H9 (cell line): ENCODE data around the gene TXNRD1. TPM values are rescaled to one million over a fixed set of nuclear protein-coding genes. Genes with fewer than 3 reads are reported as not detected.
"Not testable (repeated sequence)": the region's sequence is repeated elsewhere in the genome, so short reads cannot be mapped to it uniquely, and the experiment has no call there.

Source experiments
- DNase-seq: peaks from one replicate; pipeline ENCODE4 v3.0.0-alpha.2; 2017
- H2AFZ ChIP-seq: one replicate; pipeline ENCODE4 v1.6.1; 2013; ENCODE audit warnings: mild to moderate bottlenecking, low read length, control low read depth, moderate library complexity
- H2AK5ac ChIP-seq: 2 replicates; pipeline ENCODE4 v1.6.1; 2013; ENCODE audit warnings: low read length, control low read depth, mixed read lengths; ENCODE audit not compliant: insufficient read length
- H2BK120ac ChIP-seq: one replicate; pipeline ENCODE4 v1.6.1; 2013; ENCODE audit warnings: low read depth, mild to moderate bottlenecking, low read length, control low read depth, inconsistent platforms; ENCODE audit not compliant: poor library complexity, severe bottlenecking
- H2BK12ac ChIP-seq: 2 replicates; pipeline ENCODE4 v1.6.1; 2013; ENCODE audit warnings: low read length, control low read depth, mixed read lengths, low read depth; ENCODE audit not compliant: insufficient read length
- H2BK15ac ChIP-seq: 2 replicates; pipeline ENCODE4 v1.6.1; 2013; ENCODE audit warnings: low read depth, low read length, control low read depth
- H2BK20ac ChIP-seq: one replicate; pipeline ENCODE4 v1.6.1; 2013; ENCODE audit warnings: low read depth, mild to moderate bottlenecking, low read length, control low read depth, inconsistent platforms; ENCODE audit not compliant: poor library complexity, severe bottlenecking
- H2BK5ac ChIP-seq: 2 replicates; pipeline ENCODE4 v1.6.1; 2013; ENCODE audit warnings: low read length, control low read depth, mixed read lengths; ENCODE audit not compliant: insufficient read length
- H3K14ac ChIP-seq: 2 replicates; pipeline ENCODE4 v1.6.1; 2013; ENCODE audit warnings: low read length, control low read depth; ENCODE audit not compliant: insufficient read depth
- H3K18ac ChIP-seq: 2 replicates; pipeline ENCODE4 v1.6.1; 2013; ENCODE audit warnings: low read depth, mild to moderate bottlenecking, mixed read lengths, low read length, control low read depth; ENCODE audit not compliant: insufficient read length
- H3K23ac ChIP-seq: 2 replicates; pipeline ENCODE4 v1.6.1; 2013; ENCODE audit warnings: low read length, control low read depth, mixed read lengths, low read depth; ENCODE audit not compliant: insufficient read length
- H3K23me2 ChIP-seq: 2 replicates; pipeline ENCODE4 v1.6.1; 2013; ENCODE audit warnings: low read depth, mild to moderate bottlenecking, mixed read lengths, low read length, control low read depth; ENCODE audit not compliant: insufficient read length, poor library complexity, severe bottlenecking
- H3K27ac ChIP-seq: 2 replicates; pipeline ENCODE4 v1.5.1; 2013; ENCODE audit warnings: low read length, control low read depth, mixed read lengths, low read depth; ENCODE audit not compliant: insufficient read length
- H3K27me3 ChIP-seq: 2 replicates; pipeline ENCODE4 v1.6.1; 2013; ENCODE audit warnings: low read length, control low read depth, inconsistent platforms; ENCODE audit not compliant: insufficient read depth
- H3K4ac ChIP-seq: 2 replicates; pipeline ENCODE4 v1.6.1; 2013; ENCODE audit warnings: low read depth, mild to moderate bottlenecking, control low read depth, inconsistent platforms, low read length, moderate library complexity
- H3K4me1 ChIP-seq: 2 replicates; pipeline ENCODE4 v1.6.1; 2013; ENCODE audit warnings: low read length, control low read depth, inconsistent platforms; ENCODE audit not compliant: insufficient read depth
- H3K4me2 ChIP-seq: 2 replicates; pipeline ENCODE4 v1.6.1; 2013; ENCODE audit warnings: low read length, control low read depth, mixed read lengths; ENCODE audit not compliant: insufficient read length, insufficient read depth
- H3K56ac ChIP-seq: 2 replicates; pipeline ENCODE4 v1.6.1; 2013; ENCODE audit warnings: low read depth, mild to moderate bottlenecking, mixed read lengths, low read length, control low read depth; ENCODE audit not compliant: insufficient read length
- H3K79me1 ChIP-seq: 2 replicates; pipeline ENCODE4 v1.6.1; 2013; ENCODE audit warnings: low read depth, mild to moderate bottlenecking, moderate library complexity, low read length, control low read depth, inconsistent platforms; ENCODE audit not compliant: insufficient read depth, poor library complexity, severe bottlenecking
- H3K79me2 ChIP-seq: 2 replicates; pipeline ENCODE4 v1.6.1; 2013; ENCODE audit warnings: low read length, control low read depth, inconsistent platforms; ENCODE audit not compliant: insufficient read depth
- H3K9ac ChIP-seq: 2 replicates; pipeline ENCODE4 v1.6.1; 2013; ENCODE audit warnings: low read length, control low read depth, mixed read lengths; ENCODE audit not compliant: insufficient read length; ENCODE audit errors: extremely low read depth
- H3K9me3 ChIP-seq: one replicate; pipeline ENCODE4 v1.6.1; 2013; ENCODE audit warnings: low read depth, low read length, inconsistent platforms; ENCODE audit not compliant: control insufficient read depth
- H3T11ph ChIP-seq: one replicate; pipeline ENCODE4 v1.6.1; 2013; ENCODE audit warnings: mild to moderate bottlenecking, low read length, control low read depth, inconsistent platforms
- H4K20me1 ChIP-seq: one replicate; pipeline ENCODE4 v1.6.1; 2013; ENCODE audit not compliant: control insufficient read depth, insufficient read length, insufficient read depth
- H4K5ac ChIP-seq: 2 replicates; pipeline ENCODE4 v1.6.1; 2013; ENCODE audit warnings: low read depth, mild to moderate bottlenecking, mixed read lengths, low read length, control low read depth; ENCODE audit not compliant: insufficient read length
- H4K8ac ChIP-seq: replicated peaks from 2 replicates; pipeline ENCODE4 v1.6.1; 2013; ENCODE audit warnings: low read length, control low read depth, mixed read lengths, low read depth; ENCODE audit not compliant: insufficient read length
- H4K91ac ChIP-seq: 2 replicates; pipeline ENCODE4 v1.6.1; 2013; ENCODE audit warnings: low read depth, mild to moderate bottlenecking, moderate library complexity, mixed read lengths, low read length, control low read depth; ENCODE audit not compliant: insufficient read length
- H3K27ac Mint-ChIP-seq, 3 experiments: 2 replicates in 2 of 3; 3 replicates in 1 of 3; pipeline ENCODE4 v1.8.0; 2020 to 2021; ENCODE audit warnings: mixed read lengths in 3 of 3, mild to moderate bottlenecking in 1 of 3, moderate library complexity in 1 of 3
- H3K27me3 Mint-ChIP-seq: 2 replicates; pipeline ENCODE4 v1.8.0; 2021; ENCODE audit warnings: low read depth, mild to moderate bottlenecking, moderate library complexity, mixed read lengths
- H3K36me3 Mint-ChIP-seq, 3 experiments: 2 replicates in 2 of 3; 3 replicates in 1 of 3; pipeline ENCODE4 v1.8.0; 2020 to 2021; ENCODE audit warnings: low read depth in 3 of 3, mixed read lengths in 3 of 3; ENCODE audit not compliant: insufficient read depth in 1 of 3
- H3K4me1 Mint-ChIP-seq, 2 experiments: 2 replicates each; pipeline ENCODE4 v1.8.0; 2020; ENCODE audit warnings: mixed read lengths in 2 of 2
- H3K4me3 Mint-ChIP-seq, 2 experiments: 2 replicates in 1 of 2; 3 replicates in 1 of 2; pipeline ENCODE4 v1.8.0; 2020 to 2021; ENCODE audit warnings: mild to moderate bottlenecking in 2 of 2, mixed read lengths in 2 of 2, moderate library complexity in 1 of 2
- H3K9me3 Mint-ChIP-seq, 2 experiments: 2 replicates in 1 of 2; 3 replicates in 1 of 2; pipeline ENCODE4 v1.8.0; 2020; ENCODE audit warnings: mild to moderate bottlenecking in 2 of 2, mixed read lengths in 2 of 2, moderate library complexity in 1 of 2
- CTCF ChIP-seq: fragments of 200-600 bp; sonication (generic); conservative IDR thresholded peaks from 3 replicates; pipeline ENCODE4 v1.8.0; 2021; ENCODE audit warnings: antibody characterized with exemption, mild to moderate bottlenecking
- WGBS: extraction: QIAGEN DNeasy Blood & Tissue Kit; methylation state at CpG from one replicate; pipeline ENCODE4 v1.1.7; 2013; ENCODE audit warnings: missing lambda C conversion rate, low lambda C conversion rate, mixed read lengths; ENCODE audit not compliant: insufficient read length; ENCODE audit errors: extremely low coverage; 5-methylcytosine and 5-hydroxymethylcytosine counted together
- total RNA-seq: library from RNA; stranded (reverse); gene quantifications from 2 replicates; pipeline ENCODE4 v1.2.1, GENCODE V29; 2021

The TXNRD1 gene
- total RNA-seq, 1 experiment from 2014 or later: 100 TPM

DNA sequence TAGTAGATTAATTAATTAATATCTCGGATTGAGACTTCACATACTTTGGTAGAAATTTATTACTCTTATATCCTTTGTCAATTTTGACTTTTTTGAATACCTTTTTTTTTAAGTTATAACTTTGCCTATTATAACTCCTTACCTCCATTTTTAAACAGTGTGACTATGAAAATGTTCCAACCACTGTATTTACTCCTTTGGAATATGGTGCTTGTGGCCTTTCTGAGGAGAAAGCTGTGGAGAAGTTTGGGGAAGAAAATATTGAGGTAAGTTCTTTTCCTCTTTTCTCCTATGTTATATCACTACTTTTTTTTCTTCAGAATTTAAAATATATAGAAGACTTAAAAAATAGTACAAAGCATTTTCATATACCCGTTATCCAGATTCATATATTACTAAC lies 115.8 kb downstream of the TXNRD1 start:
- H2BK5ac ChIP-seq: no peak overlapping the region
- H3K79me2 ChIP-seq: no peaks in the 10 kb centered on the region
- Mint-ChIP-seq H3K36me3 (peaks cover 22 to 51% (median 48%) of the 10 kb centered on the region in 3 experiments; a peak in 6 of 7 replicates), H3K27ac (no peak overlapping the region), H3K9me3 (no peaks in the 10 kb centered on the region), H3K4me3 (no peak overlapping the region), H3K27me3 (no peaks in the 10 kb centered on the region), H3K4me1 (no peaks in the 10 kb centered on the region)
- H2AK5ac ChIP-seq: no peak overlapping the region
- no peak overlapping the region for H4K5ac ChIP-seq
- H3K23ac ChIP-seq: no peak overlapping the region
- no peak overlapping the region for H4K91ac ChIP-seq
- H2BK20ac ChIP-seq: no peak overlapping the region
- DNase-seq: no peak
- no peak for TF ChIP-seq CTCF
- no peaks in the 10 kb centered on the region for H3K4me1 ChIP-seq
- no peak overlapping the region for H3K14ac ChIP-seq
- no peaks in the 10 kb centered on the region for H3K9me3 ChIP-seq
- H2BK12ac ChIP-seq: no peak overlapping the region
- no peak overlapping the region for H3K27ac ChIP-seq
- H2AFZ ChIP-seq: no peak overlapping the region
- H3K79me1 ChIP-seq: no peaks in the 10 kb centered on the region
- H3K4ac ChIP-seq: no peak overlapping the region
- no peak overlapping the region for H2BK15ac ChIP-seq
- H4K8ac ChIP-seq: no peak overlapping the region
- H3K18ac ChIP-seq: no peak overlapping the region
- no peaks in the 10 kb centered on the region for H3K27me3 ChIP-seq
- no peak overlapping the region for H3K56ac ChIP-seq
- no peaks in the 10 kb centered on the region for H4K20me1 ChIP-seq
- H3K4me2 ChIP-seq: no peak overlapping the region
- no peak overlapping the region for H3T11ph ChIP-seq
- H3K9ac ChIP-seq: no peak overlapping the region
- no CpG with 5 or more reads among the region's 2 CpGs for WGBS
- H2BK120ac ChIP-seq: no peak overlapping the region
- H3K23me2 ChIP-seq: no peaks in the 10 kb centered on the region

DNA sequence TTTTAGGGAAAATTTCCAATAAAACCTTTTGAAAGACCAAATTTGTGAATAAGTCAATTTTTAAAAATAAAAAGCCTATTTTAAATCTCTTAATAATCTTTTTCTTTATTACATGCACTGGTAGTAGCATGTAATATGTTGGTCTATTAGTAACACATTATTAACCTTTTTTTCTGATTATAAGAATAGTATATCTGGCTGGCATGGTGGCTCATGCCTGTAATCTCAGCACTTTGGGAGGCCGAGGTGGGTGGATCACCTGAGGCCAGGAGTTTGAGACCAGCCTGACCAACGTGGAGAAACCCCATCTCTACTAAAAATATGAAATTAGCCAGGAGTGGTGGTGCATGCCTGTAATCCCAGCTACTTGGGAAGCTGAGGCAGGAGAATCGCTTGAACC lies 116.7 kb downstream of the TXNRD1 start:
- not testable (repeated sequence) for H3K9me3 Mint-ChIP-seq, H2BK15ac ChIP-seq, H2BK20ac ChIP-seq, H3K56ac ChIP-seq, DNase-seq, H4K91ac ChIP-seq, H3K4me1 Mint-ChIP-seq, H3K79me2 ChIP-seq, H3K4me2 ChIP-seq, H2BK5ac ChIP-seq, H3K9ac ChIP-seq, H3K23ac ChIP-seq, H3K27me3 Mint-ChIP-seq, H3K14ac ChIP-seq, H3K18ac ChIP-seq, H2BK120ac ChIP-seq, H3K4ac ChIP-seq, H3K4me1 ChIP-seq, H3T11ph ChIP-seq, H3K9me3 ChIP-seq, H3K27ac ChIP-seq, H2BK12ac ChIP-seq, H3K79me1 ChIP-seq, H3K27ac Mint-ChIP-seq, H4K8ac ChIP-seq, H3K27me3 ChIP-seq, H3K4me3 Mint-ChIP-seq, H3K23me2 ChIP-seq, H4K20me1 ChIP-seq, H4K5ac ChIP-seq, H2AFZ ChIP-seq, H2AK5ac ChIP-seq
- peaks cover 16 to 47% (median 43%) of the 10 kb centered on the region in 3 experiments; a peak in 6 of 7 replicates for H3K36me3 Mint-ChIP-seq
- WGBS: no CpG with 5 or more reads among the region's 3 CpGs
